Fibroblast of lung (primary cell): ENCODE results near the gene FAM83B. TPM values are rescaled to one million over a fixed set of nuclear protein-coding genes. Genes with fewer than 3 reads are reported as not detected.

Experiments used
- DNase-seq, 2 donors: peaks; one replicate each; pipeline versions ENCODE4 v3.0.0 to v3.0.0-alpha.2; 2010; ENCODE audit warnings: low read depth in 2 of 2
- H2AFZ ChIP-seq: 2 replicates; pipeline ENCODE4 v1.5.1; 2012; ENCODE audit warnings: low read length, control low read depth, inconsistent platforms
- H3K27ac ChIP-seq: 2 replicates; pipeline ENCODE4 v1.5.1; 2011; ENCODE audit warnings: low read length, control low read depth; ENCODE audit not compliant: insufficient read depth
- H3K27me3 ChIP-seq: 2 replicates; pipeline ENCODE4 v1.5.1; 2011; ENCODE audit warnings: mild to moderate bottlenecking, low read length; ENCODE audit not compliant: control insufficient read depth, insufficient read depth
- H3K36me3 ChIP-seq: 2 replicates; pipeline ENCODE4 v1.5.1; 2011; ENCODE audit warnings: low read length; ENCODE audit not compliant: control insufficient read depth, insufficient read depth
- H3K4me1 ChIP-seq: 2 replicates; pipeline ENCODE4 v1.5.1; 2011; ENCODE audit warnings: low read length; ENCODE audit not compliant: control insufficient read depth, insufficient read depth; ENCODE audit errors: extremely low read depth
- H3K4me2 ChIP-seq: 2 replicates; pipeline ENCODE4 v1.5.1; 2011; ENCODE audit warnings: low read length, control low read depth; ENCODE audit not compliant: insufficient read depth; ENCODE audit errors: extremely low read depth
- H3K4me3 ChIP-seq, 4 experiments: fragments of 200-600 bp in 1 of 4; sonication (generic) in 1 of 4; replicated peaks in 1 of 4; 2 replicates each; pipeline ENCODE4 v1.5.1; 2011 to 2016; ENCODE audit warnings: low read length in 4 of 4, low read depth in 3 of 4, mild to moderate bottlenecking in 3 of 4, control low read depth in 2 of 4, inconsistent platforms in 1 of 4, mixed read lengths in 1 of 4; ENCODE audit not compliant: insufficient read depth in 1 of 4; ENCODE audit errors: control extremely low read depth in 1 of 4
- H3K79me2 ChIP-seq: 2 replicates; pipeline ENCODE4 v1.5.1; 2012; ENCODE audit warnings: mild to moderate bottlenecking, low read length, inconsistent platforms; ENCODE audit not compliant: control insufficient read depth, insufficient read depth
- H3K9ac ChIP-seq: 2 replicates; pipeline ENCODE4 v1.5.1; 2011; ENCODE audit warnings: mild to moderate bottlenecking, low read length, control low read depth; ENCODE audit not compliant: insufficient read depth
- H3K9me3 ChIP-seq: 2 replicates; pipeline ENCODE4 v1.5.1; 2012; ENCODE audit warnings: low read depth, low read length; ENCODE audit not compliant: control insufficient read depth, insufficient read depth
- H4K20me1 ChIP-seq: 2 replicates; pipeline ENCODE4 v1.5.1; 2011; ENCODE audit warnings: low read length; ENCODE audit not compliant: control insufficient read depth, insufficient read depth; ENCODE audit errors: extremely low read depth
- CTCF ChIP-seq, 2 donors: IDR thresholded peaks in 1 of 2; conservative IDR thresholded peaks in 1 of 2; 1 replicate in 1 of 2; 2 replicates in 1 of 2; pipeline ENCODE4 v1.5.1; 2011 to 2012; ENCODE audit warnings: low read length in 2 of 2, control low read depth in 1 of 2, inconsistent platforms in 1 of 2, low read depth in 1 of 2, mild to moderate bottlenecking in 1 of 2
- EZH2 ChIP-seq: IDR thresholded peaks from 2 replicates; pipeline ENCODE4 v1.5.1; 2012; ENCODE audit warnings: low read length, control low read depth, mild to moderate bottlenecking; ENCODE audit errors: missing control alignments
- polyA plus RNA-seq, 2 donors: library from polyadenylated mRNA; depleted of rRNA in 1 of 2; stranded (reverse) in 1 of 2; unstranded in 1 of 2; fragments of >200 nt; gene quantifications; 2 replicates each; pipeline ENCODE4 v1.2.1, GENCODE V29; 2011 to 2012; ENCODE audit warnings: missing spikeins in 1 of 2
- total RNA-seq: library from RNA; depleted of rRNA; stranded (reverse); fragments of >200 nt; gene quantifications from 2 replicates; pipeline ENCODE4 v1.2.1, GENCODE V29; 2014

The FAM83B gene
- total and polyA plus RNA-seq, 2 donors (not counting 1 experiment from before 2014, with no cell fraction given) = under 0.01 TPM; not detected in 1

DNA sequence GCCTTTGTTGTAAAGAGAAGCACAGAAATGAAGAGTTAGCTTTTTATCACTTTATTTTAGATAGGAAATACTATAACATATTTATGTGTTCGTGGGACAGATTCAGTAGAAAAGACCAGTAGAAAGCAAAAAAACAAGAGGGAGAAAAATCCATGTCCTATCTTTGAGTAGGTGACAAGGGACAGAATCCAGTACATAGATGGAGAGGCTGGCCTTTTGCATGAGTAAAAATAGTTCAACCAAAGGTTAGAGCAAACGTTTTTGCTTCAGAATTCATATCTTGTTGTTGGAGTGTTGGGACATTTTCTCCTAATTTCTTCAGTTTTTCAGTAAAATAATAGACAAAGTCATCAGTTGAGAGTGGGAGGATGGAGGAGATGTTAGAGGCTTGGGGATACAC lies 19.6 kb upstream of the FAM83B start:
- no peak overlapping the region for H3K4me3 ChIP-seq
- no peaks in the 10 kb centered on the region for H4K20me1 ChIP-seq
- H3K36me3 ChIP-seq = no peaks in the 10 kb centered on the region
- TF ChIP-seq CTCF (conservative IDR thresholded peaks at IDR 0.05 in 1 of 2, IDR thresholded peaks at IDR 0.05 in 1 of 2; ENCODE audit: low read depth in 1 of 2, low read length in 2 of 2) = no peak
- no peak for TF ChIP-seq EZH2
- H3K27me3 ChIP-seq = no peaks in the 10 kb centered on the region
- no peaks in the 10 kb centered on the region for H3K4me1 ChIP-seq
- no peak overlapping the region for H2AFZ ChIP-seq
- no peak overlapping the region for H3K9ac ChIP-seq
- no peaks in the 10 kb centered on the region for H3K79me2 ChIP-seq
- no peaks in the 10 kb centered on the region for H3K9me3 ChIP-seq
- H3K27ac ChIP-seq = no peak overlapping the region
- no peak for DNase-seq
- H3K4me2 ChIP-seq = no peak overlapping the region

GRCh38 chr6:54830216-54830615 lies 16.4 kb upstream of the FAM83B start:
- Histone ChIP-seq H3K9ac (no peak overlapping the region), H3K27me3 (no peaks in the 10 kb centered on the region), H3K79me2 (no peaks in the 10 kb centered on the region), H3K4me3 (no peak overlapping the region), H3K36me3 (no peaks in the 10 kb centered on the region), H3K4me2 (no peak overlapping the region), H3K9me3 (no peaks in the 10 kb centered on the region), H3K27ac (no peak overlapping the region), H2AFZ (no peak overlapping the region), H3K4me1 (no peaks in the 10 kb centered on the region), H4K20me1 (no peaks in the 10 kb centered on the region)
- no peak for DNase-seq
- TF ChIP-seq EZH2 = no peak
- no peak for TF ChIP-seq CTCF (conservative IDR thresholded peaks at IDR 0.05 in 1 of 2, IDR thresholded peaks at IDR 0.05 in 1 of 2; ENCODE audit: low read depth in 1 of 2, low read length in 2 of 2)

- Histone ChIP-seq H3K27ac (no peak overlapping the region), H3K9me3 (no peaks in the 10 kb centered on the region), H3K9ac (no peak overlapping the region), H3K4me2 (no peak overlapping the region), H3K79me2 (no peaks in the 10 kb centered on the region), H3K4me3 (no peak overlapping the region), H4K20me1 (no peaks in the 10 kb centered on the region), H2AFZ (no peak overlapping the region), H3K36me3 (no peaks in the 10 kb centered on the region), H3K27me3 (no peaks in the 10 kb centered on the region), H3K4me1 (no peaks in the 10 kb centered on the region)
- DNase-seq = no peak
- TF ChIP-seq CTCF (conservative IDR thresholded peaks at IDR 0.05 in 1 of 2, IDR thresholded peaks at IDR 0.05 in 1 of 2; ENCODE audit: low read depth in 1 of 2, low read length in 2 of 2) (no peak), EZH2 (no peak)
Observed at GRCh38 chr6:54835176-54835575, 11.4 kb upstream of the FAM83B start.
